ENCODE data around the gene PANK1. TPM values are rescaled to one million over a fixed set of nuclear protein-coding genes. Genes with fewer than 3 reads are reported as not detected.

The PANK1 gene
- total and polyA plus RNA-seq, 2 donors (not counting 3 experiments of a cell fraction or from before 2014, with no cell fraction given), result 2.0 to 6.3 TPM

DNA sequence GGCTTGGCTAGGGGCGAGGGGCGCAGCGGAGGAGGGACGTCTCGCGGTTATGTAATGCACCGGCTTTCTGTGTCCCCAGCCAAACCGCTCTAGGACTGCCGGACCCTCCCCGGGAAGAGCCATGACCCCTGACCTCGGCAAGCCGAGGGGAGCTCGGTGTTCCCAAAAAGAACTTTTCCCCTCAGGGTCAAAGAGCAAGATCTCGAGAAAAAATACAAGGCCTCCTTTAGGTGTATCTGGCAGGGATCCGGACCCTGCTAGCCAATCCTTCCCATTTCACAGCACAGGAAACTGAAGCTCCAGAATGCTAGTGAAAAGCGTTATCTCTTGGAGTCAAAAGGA is 109.1 kb downstream of the PANK1 start:
- Histone ChIP-seq H3K4me3 (replicated peaks in 1 of 3; ENCODE audit: insufficient read depth in 1 of 3, low read depth in 1 of 3, low read length in 3 of 3) (no peak overlapping the region), H3K9me1 (replicated peaks; ENCODE audit: control insufficient read depth, extremely low read depth, insufficient read depth, low read length) (no peaks in the 10 kb centered on the region), H3K79me2 (ENCODE audit: control insufficient read depth, insufficient read depth, low read length) (no peaks in the 10 kb centered on the region), H3K4me2 (ENCODE audit: insufficient read depth, low read length) (no peak overlapping the region), H3K9ac (replicated peaks; ENCODE audit: extremely low read depth, insufficient read depth, low read length) (no peak overlapping the region), H3K27ac (ENCODE audit: insufficient read depth, low read depth, low read length) (no peak overlapping the region), H3K27me3 (ENCODE audit: control insufficient read depth in 2 of 2, insufficient read depth in 2 of 2, low read length in 2 of 2) (peaks cover 33 to 63% of the 10 kb centered on the region in 2 experiments), H2AFZ (ENCODE audit: low read depth, low read length) (peak overlapping the region; percentile 35), H4K20me1 (replicated peaks; ENCODE audit: control insufficient read depth, extremely low read depth, insufficient read depth, low read length) (no peaks in the 10 kb centered on the region), H3K36me3 (ENCODE audit: control insufficient read depth in 2 of 2, extremely low read depth in 1 of 2, insufficient read depth in 2 of 2, low read length in 2 of 2) (no peaks in the 10 kb centered on the region), H3K9me3 (replicated peaks; ENCODE audit: control insufficient read depth, insufficient read depth, low read length) (no peaks in the 10 kb centered on the region), H3K4me1 (ENCODE audit: control insufficient read depth, extremely low read depth, insufficient read depth, low read length) (peaks cover 3% of the 10 kb centered on the region)
- DNase-seq (ENCODE audit: low read depth, low spot score) (no peak), FAIRE-seq (no peak)
- intact Hi-C loops (cut with micrococcal nuclease) (no loop called here), dilution Hi-C loops (cut with MboI; ENCODE audit: extremely low pct_ligation_motif_present, low sequenced_read_pairs) (no loop called here)
- TF ChIP-seq, protein P1, sequence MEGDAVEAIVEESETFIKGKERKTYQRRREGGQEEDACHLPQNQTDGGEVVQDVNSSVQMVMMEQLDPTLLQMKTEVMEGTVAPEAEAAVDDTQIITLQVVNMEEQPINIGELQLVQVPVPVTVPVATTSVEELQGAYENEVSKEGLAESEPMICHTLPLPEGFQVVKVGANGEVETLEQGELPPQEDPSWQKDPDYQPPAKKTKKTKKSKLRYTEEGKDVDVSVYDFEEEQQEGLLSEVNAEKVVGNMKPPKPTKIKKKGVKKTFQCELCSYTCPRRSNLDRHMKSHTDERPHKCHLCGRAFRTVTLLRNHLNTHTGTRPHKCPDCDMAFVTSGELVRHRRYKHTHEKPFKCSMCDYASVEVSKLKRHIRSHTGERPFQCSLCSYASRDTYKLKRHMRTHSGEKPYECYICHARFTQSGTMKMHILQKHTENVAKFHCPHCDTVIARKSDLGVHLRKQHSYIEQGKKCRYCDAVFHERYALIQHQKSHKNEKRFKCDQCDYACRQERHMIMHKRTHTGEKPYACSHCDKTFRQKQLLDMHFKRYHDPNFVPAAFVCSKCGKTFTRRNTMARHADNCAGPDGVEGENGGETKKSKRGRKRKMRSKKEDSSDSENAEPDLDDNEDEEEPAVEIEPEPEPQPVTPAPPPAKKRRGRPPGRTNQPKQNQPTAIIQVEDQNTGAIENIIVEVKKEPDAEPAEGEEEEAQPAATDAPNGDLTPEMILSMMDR (IDR thresholded peaks at IDR 0.05; ENCODE audit: extremely low read depth in 1 of 2, insufficient read depth in 1 of 2, low read depth in 1 of 2, low read length in 2 of 2), result no peak
- TF ChIP-seq GATA2 (IDR thresholded peaks at IDR 0.05; ENCODE audit: insufficient read depth, insufficient read length, low read depth, low read length) (no peak), FOS (IDR thresholded peaks at IDR 0.05; ENCODE audit: borderline replicate concordance, insufficient read depth, low read length) (no peak), POLR2AphosphoS5 (IDR thresholded peaks at IDR 0.05; ENCODE audit: insufficient read depth, low read depth, low read length) (no peak), MYC (IDR thresholded peaks at IDR 0.05; ENCODE audit: low read depth, low read length) (no peak), JUN (IDR thresholded peaks at IDR 0.05; ENCODE audit: borderline replicate concordance, insufficient read depth, insufficient read length, low read depth) (no peak), POLR2A (IDR thresholded peaks at IDR 0.05; ENCODE audit: low read depth, low read length) (no peak), EZH2 (IDR thresholded peaks at IDR 0.05; ENCODE audit: borderline replicate concordance, low read depth, low read length, severe bottlenecking) (no peak)
- TF ChIP-seq, protein P2, sequence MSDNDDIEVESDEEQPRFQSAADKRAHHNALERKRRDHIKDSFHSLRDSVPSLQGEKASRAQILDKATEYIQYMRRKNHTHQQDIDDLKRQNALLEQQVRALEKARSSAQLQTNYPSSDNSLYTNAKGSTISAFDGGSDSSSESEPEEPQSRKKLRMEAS (IDR thresholded peaks at IDR 0.05; ENCODE audit: insufficient read depth, insufficient read length), result no peak
- ChIA-PET CTCF (interaction anchor here (0.9 to 1.4 kb wide), 4 partner anchors 15 to 112 kb away, joined by 3 to 5 read pairs (median 4); no protein-coding TSS in a partner anchor), POLR2A (no interaction called here)
- BruUV-seq (replicated peaks), result no TSS peak

Data from endothelial cell of umbilical vein (primary cell).